ENCODE data around the gene SULT6B1. TPM values are rescaled to one million over a fixed set of nuclear protein-coding genes. Genes with fewer than 3 reads are reported as not detected.

The SULT6B1 gene
- total RNA-seq, 1 donor, result not detected

DNA sequence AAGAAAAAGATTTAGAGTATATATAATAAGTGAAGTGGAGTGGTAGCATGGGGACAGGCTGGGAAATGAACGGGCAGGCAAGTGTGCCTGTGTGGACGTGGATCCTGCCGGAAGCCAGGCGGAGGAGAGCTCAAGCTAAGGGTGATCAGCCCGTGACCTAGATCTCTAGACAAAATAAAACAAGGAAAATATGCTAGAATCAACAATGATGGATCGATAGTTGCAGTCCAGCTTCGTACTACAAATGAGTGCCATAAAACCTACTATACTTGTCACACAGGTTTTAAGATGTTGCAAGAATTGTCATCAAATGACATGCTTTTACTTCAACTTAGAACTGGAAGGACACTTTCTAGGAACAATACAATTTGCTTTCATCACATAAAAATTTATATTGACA is 40.1 kb downstream of the SULT6B1 start:
- no peak for DNase-seq (ENCODE audit: low read depth)
- TF ChIP-seq, protein P1, sequence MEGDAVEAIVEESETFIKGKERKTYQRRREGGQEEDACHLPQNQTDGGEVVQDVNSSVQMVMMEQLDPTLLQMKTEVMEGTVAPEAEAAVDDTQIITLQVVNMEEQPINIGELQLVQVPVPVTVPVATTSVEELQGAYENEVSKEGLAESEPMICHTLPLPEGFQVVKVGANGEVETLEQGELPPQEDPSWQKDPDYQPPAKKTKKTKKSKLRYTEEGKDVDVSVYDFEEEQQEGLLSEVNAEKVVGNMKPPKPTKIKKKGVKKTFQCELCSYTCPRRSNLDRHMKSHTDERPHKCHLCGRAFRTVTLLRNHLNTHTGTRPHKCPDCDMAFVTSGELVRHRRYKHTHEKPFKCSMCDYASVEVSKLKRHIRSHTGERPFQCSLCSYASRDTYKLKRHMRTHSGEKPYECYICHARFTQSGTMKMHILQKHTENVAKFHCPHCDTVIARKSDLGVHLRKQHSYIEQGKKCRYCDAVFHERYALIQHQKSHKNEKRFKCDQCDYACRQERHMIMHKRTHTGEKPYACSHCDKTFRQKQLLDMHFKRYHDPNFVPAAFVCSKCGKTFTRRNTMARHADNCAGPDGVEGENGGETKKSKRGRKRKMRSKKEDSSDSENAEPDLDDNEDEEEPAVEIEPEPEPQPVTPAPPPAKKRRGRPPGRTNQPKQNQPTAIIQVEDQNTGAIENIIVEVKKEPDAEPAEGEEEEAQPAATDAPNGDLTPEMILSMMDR (IDR thresholded peaks at IDR 0.05; ENCODE audit: insufficient read depth, low read depth, low read length), result no peak
- no peak overlapping the region for H3K4me3 ChIP-seq (ENCODE audit: low read depth, low read length)

DNA sequence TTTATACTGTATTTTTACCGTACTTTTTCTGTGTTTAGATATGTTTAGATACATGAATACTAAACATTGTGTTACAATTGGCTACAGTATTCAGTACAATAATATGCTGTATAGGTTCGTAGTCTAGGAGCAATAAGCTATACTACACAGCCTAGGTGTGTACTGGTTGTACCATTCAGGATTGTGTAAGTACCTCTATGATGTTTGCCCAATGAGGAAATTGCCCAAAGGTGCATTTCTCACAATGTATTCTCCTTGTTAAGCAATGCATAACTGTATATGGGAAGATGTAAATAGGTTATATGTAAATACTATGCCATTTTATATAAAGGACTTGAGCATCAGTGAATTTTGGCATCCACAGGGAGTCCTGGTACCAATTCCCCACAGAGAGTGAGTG is 42.4 kb downstream of the SULT6B1 start:
- H3K4me3 ChIP-seq (ENCODE audit: low read depth, low read length), result no peak overlapping the region
- DNase-seq (ENCODE audit: low read depth), result no peak
- TF ChIP-seq, protein P1 (IDR thresholded peaks at IDR 0.05; ENCODE audit: insufficient read depth, low read depth, low read length), result no peak

DNA sequence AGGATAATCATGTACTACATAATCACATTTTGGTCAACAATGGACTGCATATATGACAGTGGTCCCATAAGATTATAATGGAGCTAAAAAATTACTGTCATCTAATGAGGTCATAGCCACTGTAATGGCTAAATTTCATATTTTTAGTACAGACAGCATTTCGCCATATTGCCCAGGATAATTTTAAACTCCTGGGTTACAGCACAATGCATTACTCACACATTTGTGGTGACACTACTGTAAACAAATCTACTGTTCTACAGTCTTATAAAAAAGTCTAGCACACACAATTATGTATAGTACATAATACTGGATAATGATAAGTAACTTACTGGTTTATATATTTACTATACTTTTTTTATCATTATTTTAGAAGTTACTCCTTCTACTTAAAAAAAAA is 44.5 kb downstream of the SULT6B1 start:
- TF ChIP-seq, protein P1 (IDR thresholded peaks at IDR 0.05; ENCODE audit: insufficient read depth, low read depth, low read length), result no peak
- DNase-seq (ENCODE audit: low read depth), result peak; percentile 55

DNA sequence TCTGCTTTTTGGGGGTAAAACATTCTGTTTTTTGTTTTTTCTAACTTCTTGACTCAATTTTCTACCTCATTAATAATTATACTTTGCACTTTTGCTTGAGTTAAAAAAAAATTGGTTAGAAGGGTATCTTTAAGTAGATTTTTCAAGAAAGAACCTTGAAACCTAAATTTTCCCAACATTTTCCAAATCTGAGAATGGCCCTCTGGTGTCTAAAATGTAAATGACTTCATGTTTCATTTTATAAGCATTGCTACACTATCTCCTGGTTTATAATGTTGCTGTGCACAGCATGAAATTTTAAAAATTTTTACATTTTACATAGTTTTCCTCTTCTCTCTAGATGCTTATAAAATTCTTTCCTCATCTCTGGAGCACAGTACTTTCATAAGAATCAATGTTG is 45.9 kb downstream of the SULT6B1 start:
- TF ChIP-seq, protein P1 (IDR thresholded peaks at IDR 0.05; ENCODE audit: insufficient read depth, low read depth, low read length), result no peak
- DNase-seq (ENCODE audit: low read depth), result no peak
- H3K4me3 ChIP-seq (ENCODE audit: low read depth, low read length), result no peak overlapping the region

More for the DNA sequence above, 44.5 kb downstream of the SULT6B1 start:
- H3K4me3 ChIP-seq (ENCODE audit: low read depth, low read length), result no peak overlapping the region

DNA sequence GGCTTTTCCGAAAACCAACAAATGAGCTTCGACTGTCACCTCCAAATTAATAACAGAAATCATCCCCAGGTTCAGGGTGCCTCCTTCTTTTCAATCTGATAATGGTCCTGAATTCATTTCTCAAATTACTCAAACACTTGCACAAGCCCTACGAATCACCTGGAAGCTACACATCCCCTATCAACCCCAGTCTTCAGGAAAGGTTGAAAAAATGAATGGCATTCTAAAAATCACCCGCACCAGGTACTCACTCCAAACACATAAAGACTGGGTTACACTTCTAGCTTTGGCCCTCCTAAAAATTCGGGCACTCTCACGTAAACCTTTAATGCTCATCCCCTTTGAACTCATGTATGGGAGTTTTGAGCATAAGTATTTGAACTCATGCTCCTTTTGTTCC is 55.6 kb downstream of the SULT6B1 start:
- no peak overlapping the region for H3K4me3 ChIP-seq (ENCODE audit: low read depth, low read length)
- TF ChIP-seq, protein P1 (IDR thresholded peaks at IDR 0.05; ENCODE audit: insufficient read depth, low read depth, low read length), result no peak
- DNase-seq (ENCODE audit: low read depth), result no peak

DNA sequence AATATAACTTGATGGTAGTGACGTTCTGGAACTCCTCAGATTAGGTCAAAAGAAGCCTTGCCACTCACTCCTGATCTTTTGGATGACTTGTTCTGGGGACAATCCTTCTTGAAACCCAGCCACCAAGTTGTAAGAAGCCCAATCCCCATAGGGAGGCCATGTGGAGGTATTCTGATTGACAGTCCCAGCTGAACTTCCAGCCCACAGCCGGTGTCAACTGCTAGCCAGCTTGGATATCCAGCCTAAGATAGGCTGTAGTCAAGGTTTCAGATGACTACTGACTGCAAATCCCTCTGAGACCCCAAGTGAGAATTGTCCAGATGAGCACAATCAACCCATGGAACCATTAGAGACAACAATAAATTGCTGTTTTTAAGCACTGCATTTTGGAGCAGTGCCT is 63.1 kb downstream of the SULT6B1 start:
- H3K4me3 ChIP-seq (ENCODE audit: low read depth, low read length), result no peak overlapping the region
- no peak for DNase-seq (ENCODE audit: low read depth)
- TF ChIP-seq, protein P1 (IDR thresholded peaks at IDR 0.05; ENCODE audit: insufficient read depth, low read depth, low read length), result no peak

DNA sequence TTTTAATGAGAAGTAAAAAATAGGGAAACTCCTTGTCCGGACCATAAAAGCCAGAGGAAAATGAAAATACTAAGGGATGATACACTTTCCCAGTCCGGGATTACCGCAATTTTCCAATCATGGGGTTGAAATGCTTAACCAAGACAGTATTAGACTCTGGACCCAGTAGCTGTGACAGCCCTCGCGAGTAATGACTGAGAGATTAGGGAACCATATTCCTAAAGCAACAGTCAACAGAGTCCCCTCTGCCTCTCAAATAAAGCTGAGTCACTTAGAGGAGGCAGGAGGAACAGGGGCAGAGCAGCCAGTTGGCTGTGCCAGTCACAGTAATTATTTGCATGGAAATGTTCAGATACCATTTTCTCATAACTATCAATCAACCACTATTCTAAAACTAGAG is 69.3 kb downstream of the SULT6B1 start:
- H3K4me3 ChIP-seq (ENCODE audit: low read depth, low read length), result no peak overlapping the region
- DNase-seq (ENCODE audit: low read depth), result no peak
- TF ChIP-seq, protein P1 (IDR thresholded peaks at IDR 0.05; ENCODE audit: insufficient read depth, low read depth, low read length), result no peak

All from fibroblast of villous mesenchyme (primary cell).